HG02759 (cell line): ENCODE measurements around the gene SELENOT.
A peak's percentile ranks its signal among the peaks of the same experiment; 100 is the strongest.
"Not testable (repeated sequence)": the region's sequence is repeated elsewhere in the genome, so short reads cannot be mapped to it uniquely, and the experiment has no call there.

ENCODE experiments used
- ATAC-seq: cut with Tn5 transposase; IDR thresholded peaks from one replicate; pipeline ENCODE4 v1.9.1; 2021; ENCODE audit warnings: mild to moderate bottlenecking, moderate library complexity; ENCODE audit not compliant: unreplicated experiment

Gene SELENOT

GRCh38 chr3:150607267-150608065, 4.3 kb downstream of the SELENOT start:
- no peak for ATAC-seq

GRCh38 chr3:150609988-150610387, 6.9 kb downstream of the SELENOT start:
- no peak for ATAC-seq

GRCh38 chr3:150610785-150611184, 7.7 kb downstream of the SELENOT start:
- ATAC-seq, result no peak

- ATAC-seq, result no peak
These were observed 8.5 kb downstream of the SELENOT start for GRCh38 chr3:150611666-150612065.

GRCh38 chr3:150612494-150612893, 9.4 kb downstream of the SELENOT start:
- no peak for ATAC-seq

GRCh38 chr3:150613034-150613433, 9.9 kb downstream of the SELENOT start:
- ATAC-seq, result no peak

- no peak for ATAC-seq
These were observed 10.8 kb downstream of the SELENOT start for GRCh38 chr3:150613709-150614480.

GRCh38 chr3:150620002-150620689, 17.0 kb downstream of the SELENOT start:
- no peak for ATAC-seq

- ATAC-seq, result not testable (repeated sequence)
These were observed 19.8 kb downstream of the SELENOT start for GRCh38 chr3:150622955-150623354.

- ATAC-seq, result no peak
These were observed 20.8 kb downstream of the SELENOT start for GRCh38 chr3:150623945-150624344.

GRCh38 chr3:150626148-150626930, 23.2 kb downstream of the SELENOT start:
- ATAC-seq, result no peak

- ATAC-seq, result no peak
These were observed 24.4 kb downstream of the SELENOT start for GRCh38 chr3:150627557-150627956.

- ATAC-seq, result no peak
These were observed 28.5 kb downstream of the SELENOT start for GRCh38 chr3:150631515-150632221.

- ATAC-seq, result no peak
These were observed 32.0 kb downstream of the SELENOT start for GRCh38 chr3:150635076-150635475.

- ATAC-seq, result peak; percentile 60
These were observed 32.4 kb downstream of the SELENOT start for GRCh38 chr3:150635526-150635925.

GRCh38 chr3:150636258-150636657, 33.1 kb downstream of the SELENOT start:
- ATAC-seq, result no peak

GRCh38 chr3:150639262-150639661, 36.1 kb downstream of the SELENOT start:
- ATAC-seq, result no peak

GRCh38 chr3:150640256-150640655, 37.1 kb downstream of the SELENOT start:
- ATAC-seq, result no peak

- ATAC-seq, result peak; percentile 65
These were observed 50.0 kb downstream of the SELENOT start for GRCh38 chr3:150653110-150653561.

- ATAC-seq, result no peak
These were observed 53.2 kb downstream of the SELENOT start for GRCh38 chr3:150656316-150656715.
